GM23338 (cell line): Measurements from ENCODE around the gene XPR1. TPM values are rescaled to one million over a fixed set of nuclear protein-coding genes. Genes with fewer than 3 reads are reported as not detected.

Source experiments
- CREB1 ChIP-seq: fragments of 250-450 bp; sonication (Bioruptor Pico); IDR thresholded peaks from 2 replicates; pipeline ENCODE4 v1.5.0; 2020; ENCODE audit warnings: low read depth, mild to moderate bottlenecking, moderate library complexity
- EZH2 ChIP-seq: fragments of 200-600 bp; sonication (generic); IDR thresholded peaks from one replicate; pipeline ENCODE4 v1.8.0; 2017; ENCODE audit warnings: antibody characterized with exemption, mild to moderate bottlenecking, low read depth; ENCODE audit not compliant: unreplicated experiment
- JUNB ChIP-seq: IDR thresholded peaks from one replicate; pipeline ENCODE4 v1.6.1; 2016; ENCODE audit warnings: antibody characterized with exemption; ENCODE audit not compliant: unreplicated experiment
- NANOG ChIP-seq: IDR thresholded peaks from 2 replicates; pipeline ENCODE4 v1.6.1; 2016; ENCODE audit warnings: antibody characterized with exemption, borderline replicate concordance
- POLR2AphosphoS5 ChIP-seq: IDR thresholded peaks from 2 replicates; pipeline ENCODE4 v1.6.1; 2016; ENCODE audit warnings: antibody characterized with exemption, low read depth
- ZNF114 ChIP-seq: fragments of 250-450 bp; sonication (Bioruptor Pico); IDR thresholded peaks from 2 replicates; pipeline ENCODE4 v1.5.0; 2020; ENCODE audit warnings: mild to moderate bottlenecking, moderate library complexity
- polyA plus RNA-seq: library from polyadenylated mRNA; unstranded; fragments of >200 nt; fragmentation: Nextera tagmentation; extraction: Ambion mirVana; gene quantifications from 2 replicates; pipeline ENCODE4 v1.2.1, GENCODE V29; 2016
- total RNA-seq: library from RNA; depleted of rRNA; stranded (reverse); fragments of >200 nt; shearing (Covaris generic); gene quantifications from 2 replicates; pipeline ENCODE4 v1.2.3, GENCODE V29; 2014
- TF ChIP-seq, protein P1 (sequence below): fragments of 250-450 bp; sonication (Bioruptor Pico); IDR thresholded peaks from 2 replicates; pipeline ENCODE4 v1.5.0; 2020; ENCODE audit warnings: mild to moderate bottlenecking, moderate library complexity
- TF ChIP-seq, protein P2 (sequence below), 2 experiments: fragments of 200-600 bp in 1 of 2; sonication (generic) in 1 of 2; conservative IDR thresholded peaks; 2 replicates each; pipeline versions ENCODE4 v1.5.1 to v1.6.1; 2016 to 2017; ENCODE audit warnings: antibody characterized with exemption in 2 of 2, low read depth in 2 of 2, mild to moderate bottlenecking in 2 of 2, moderate library complexity in 1 of 2
- TF ChIP-seq, protein P3 (sequence below): IDR thresholded peaks from 2 replicates; pipeline ENCODE4 v1.6.1; 2016; ENCODE audit warnings: antibody characterized with exemption

Gene XPR1
- total and polyA plus RNA-seq, 2 experiments from 2014 or later, result 9.3 to 38.1 TPM

DNA sequence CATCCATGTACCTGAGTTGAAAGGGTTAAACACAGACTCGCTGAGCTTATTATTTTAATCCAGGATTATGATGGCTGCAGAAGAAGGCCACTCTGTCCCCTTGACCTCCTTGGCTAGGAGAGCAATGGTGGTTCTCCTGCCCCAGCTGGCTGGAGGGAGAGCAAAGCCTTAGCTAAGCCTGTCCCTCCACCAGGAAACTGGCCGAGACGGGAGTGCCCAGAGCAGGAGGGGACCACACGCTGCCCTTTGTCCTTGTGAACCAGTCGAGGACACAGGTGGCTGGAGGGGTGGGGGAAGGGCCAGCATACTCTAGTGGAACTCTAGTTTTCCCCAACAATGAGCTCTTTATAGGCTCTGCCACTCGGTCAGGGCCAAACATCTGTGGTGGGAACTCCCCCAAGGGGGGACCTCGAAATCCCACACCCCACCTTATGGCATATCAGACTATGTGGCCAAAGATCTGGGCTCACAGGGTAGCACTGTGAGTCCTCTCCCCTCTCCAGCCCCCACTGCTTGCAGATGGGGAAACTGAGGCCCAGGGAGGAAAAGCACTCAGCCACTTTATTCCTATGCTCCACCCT lies 293.7 kb downstream of the XPR1 start (continued):
- TF ChIP-seq, protein P1, sequence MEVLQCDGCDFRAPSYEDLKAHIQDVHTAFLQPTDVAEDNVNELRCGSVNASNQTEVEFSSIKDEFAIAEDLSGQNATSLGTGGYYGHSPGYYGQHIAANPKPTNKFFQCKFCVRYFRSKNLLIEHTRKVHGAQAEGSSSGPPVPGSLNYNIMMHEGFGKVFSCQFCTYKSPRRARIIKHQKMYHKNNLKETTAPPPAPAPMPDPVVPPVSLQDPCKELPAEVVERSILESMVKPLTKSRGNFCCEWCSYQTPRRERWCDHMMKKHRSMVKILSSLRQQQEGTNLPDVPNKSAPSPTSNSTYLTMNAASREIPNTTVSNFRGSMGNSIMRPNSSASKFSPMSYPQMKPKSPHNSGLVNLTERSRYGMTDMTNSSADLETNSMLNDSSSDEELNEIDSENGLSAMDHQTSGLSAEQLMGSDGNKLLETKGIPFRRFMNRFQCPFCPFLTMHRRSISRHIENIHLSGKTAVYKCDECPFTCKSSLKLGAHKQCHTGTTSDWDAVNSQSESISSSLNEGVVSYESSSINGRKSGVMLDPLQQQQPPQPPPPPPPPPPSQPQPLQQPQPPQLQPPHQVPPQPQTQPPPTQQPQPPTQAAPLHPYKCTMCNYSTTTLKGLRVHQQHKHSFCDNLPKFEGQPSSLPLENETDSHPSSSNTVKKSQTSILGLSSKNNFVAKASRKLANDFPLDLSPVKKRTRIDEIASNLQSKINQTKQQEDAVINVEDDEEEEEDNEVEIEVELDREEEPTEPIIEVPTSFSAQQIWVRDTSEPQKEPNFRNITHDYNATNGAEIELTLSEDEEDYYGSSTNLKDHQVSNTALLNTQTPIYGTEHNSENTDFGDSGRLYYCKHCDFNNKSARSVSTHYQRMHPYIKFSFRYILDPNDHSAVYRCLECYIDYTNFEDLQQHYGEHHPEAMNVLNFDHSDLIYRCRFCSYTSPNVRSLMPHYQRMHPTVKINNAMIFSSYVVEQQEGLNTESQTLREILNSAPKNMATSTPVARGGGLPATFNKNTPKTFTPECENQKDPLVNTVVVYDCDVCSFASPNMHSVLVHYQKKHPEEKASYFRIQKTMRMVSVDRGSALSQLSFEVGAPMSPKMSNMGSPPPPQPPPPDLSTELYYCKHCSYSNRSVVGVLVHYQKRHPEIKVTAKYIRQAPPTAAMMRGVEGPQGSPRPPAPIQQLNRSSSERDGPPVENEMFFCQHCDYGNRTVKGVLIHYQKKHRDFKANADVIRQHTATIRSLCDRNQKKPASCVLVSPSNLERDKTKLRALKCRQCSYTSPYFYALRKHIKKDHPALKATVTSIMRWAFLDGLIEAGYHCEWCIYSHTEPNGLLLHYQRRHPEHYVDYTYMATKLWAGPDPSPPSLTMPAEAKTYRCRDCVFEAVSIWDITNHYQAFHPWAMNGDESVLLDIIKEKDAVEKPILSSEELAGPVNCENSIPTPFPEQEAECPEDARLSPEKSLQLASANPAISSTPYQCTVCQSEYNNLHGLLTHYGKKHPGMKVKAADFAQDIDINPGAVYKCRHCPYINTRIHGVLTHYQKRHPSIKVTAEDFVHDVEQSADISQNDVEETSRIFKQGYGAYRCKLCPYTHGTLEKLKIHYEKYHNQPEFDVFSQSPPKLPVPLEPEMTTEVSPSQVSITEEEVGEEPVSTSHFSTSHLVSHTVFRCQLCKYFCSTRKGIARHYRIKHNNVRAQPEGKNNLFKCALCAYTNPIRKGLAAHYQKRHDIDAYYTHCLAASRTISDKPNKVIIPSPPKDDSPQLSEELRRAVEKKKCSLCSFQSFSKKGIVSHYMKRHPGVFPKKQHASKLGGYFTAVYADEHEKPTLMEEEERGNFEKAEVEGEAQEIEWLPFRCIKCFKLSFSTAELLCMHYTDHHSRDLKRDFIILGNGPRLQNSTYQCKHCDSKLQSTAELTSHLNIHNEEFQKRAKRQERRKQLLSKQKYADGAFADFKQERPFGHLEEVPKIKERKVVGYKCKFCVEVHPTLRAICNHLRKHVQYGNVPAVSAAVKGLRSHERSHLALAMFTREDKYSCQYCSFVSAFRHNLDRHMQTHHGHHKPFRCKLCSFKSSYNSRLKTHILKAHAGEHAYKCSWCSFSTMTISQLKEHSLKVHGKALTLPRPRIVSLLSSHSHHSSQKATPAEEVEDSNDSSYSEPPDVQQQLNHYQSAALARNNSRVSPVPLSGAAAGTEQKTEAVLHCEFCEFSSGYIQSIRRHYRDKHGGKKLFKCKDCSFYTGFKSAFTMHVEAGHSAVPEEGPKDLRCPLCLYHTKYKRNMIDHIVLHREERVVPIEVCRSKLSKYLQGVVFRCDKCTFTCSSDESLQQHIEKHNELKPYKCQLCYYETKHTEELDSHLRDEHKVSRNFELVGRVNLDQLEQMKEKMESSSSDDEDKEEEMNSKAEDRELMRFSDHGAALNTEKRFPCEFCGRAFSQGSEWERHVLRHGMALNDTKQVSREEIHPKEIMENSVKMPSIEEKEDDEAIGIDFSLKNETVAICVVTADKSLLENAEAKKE, result no peak
- TF ChIP-seq, protein P2, sequence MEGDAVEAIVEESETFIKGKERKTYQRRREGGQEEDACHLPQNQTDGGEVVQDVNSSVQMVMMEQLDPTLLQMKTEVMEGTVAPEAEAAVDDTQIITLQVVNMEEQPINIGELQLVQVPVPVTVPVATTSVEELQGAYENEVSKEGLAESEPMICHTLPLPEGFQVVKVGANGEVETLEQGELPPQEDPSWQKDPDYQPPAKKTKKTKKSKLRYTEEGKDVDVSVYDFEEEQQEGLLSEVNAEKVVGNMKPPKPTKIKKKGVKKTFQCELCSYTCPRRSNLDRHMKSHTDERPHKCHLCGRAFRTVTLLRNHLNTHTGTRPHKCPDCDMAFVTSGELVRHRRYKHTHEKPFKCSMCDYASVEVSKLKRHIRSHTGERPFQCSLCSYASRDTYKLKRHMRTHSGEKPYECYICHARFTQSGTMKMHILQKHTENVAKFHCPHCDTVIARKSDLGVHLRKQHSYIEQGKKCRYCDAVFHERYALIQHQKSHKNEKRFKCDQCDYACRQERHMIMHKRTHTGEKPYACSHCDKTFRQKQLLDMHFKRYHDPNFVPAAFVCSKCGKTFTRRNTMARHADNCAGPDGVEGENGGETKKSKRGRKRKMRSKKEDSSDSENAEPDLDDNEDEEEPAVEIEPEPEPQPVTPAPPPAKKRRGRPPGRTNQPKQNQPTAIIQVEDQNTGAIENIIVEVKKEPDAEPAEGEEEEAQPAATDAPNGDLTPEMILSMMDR (conservative IDR thresholded peaks at IDR 0.05; ENCODE audit: low read depth in 2 of 2), result no peak
- TF ChIP-seq, protein P3, sequence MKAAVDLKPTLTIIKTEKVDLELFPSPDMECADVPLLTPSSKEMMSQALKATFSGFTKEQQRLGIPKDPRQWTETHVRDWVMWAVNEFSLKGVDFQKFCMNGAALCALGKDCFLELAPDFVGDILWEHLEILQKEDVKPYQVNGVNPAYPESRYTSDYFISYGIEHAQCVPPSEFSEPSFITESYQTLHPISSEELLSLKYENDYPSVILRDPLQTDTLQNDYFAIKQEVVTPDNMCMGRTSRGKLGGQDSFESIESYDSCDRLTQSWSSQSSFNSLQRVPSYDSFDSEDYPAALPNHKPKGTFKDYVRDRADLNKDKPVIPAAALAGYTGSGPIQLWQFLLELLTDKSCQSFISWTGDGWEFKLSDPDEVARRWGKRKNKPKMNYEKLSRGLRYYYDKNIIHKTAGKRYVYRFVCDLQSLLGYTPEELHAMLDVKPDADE, result no peak
- TF ChIP-seq EZH2 (no peak), POLR2AphosphoS5 (no peak), ZNF114 (CRISPR knock-in tag) (no peak), NANOG (no peak), JUNB (no peak), CREB1 (no peak)
